ENCODE measurements around the gene CDH13. TPM values are rescaled to one million over a fixed set of nuclear protein-coding genes. Genes with fewer than 3 reads are reported as not detected.
A peak's percentile ranks its signal among the peaks of the same experiment; 100 is the strongest.

CDH13 gene
- total and polyA plus RNA-seq, 9 of the 15 experiments (the other 6 are each of a cell fraction or from before 2014, with no cell fraction given) = 0.03 TPM; not detected in 8

DNA sequence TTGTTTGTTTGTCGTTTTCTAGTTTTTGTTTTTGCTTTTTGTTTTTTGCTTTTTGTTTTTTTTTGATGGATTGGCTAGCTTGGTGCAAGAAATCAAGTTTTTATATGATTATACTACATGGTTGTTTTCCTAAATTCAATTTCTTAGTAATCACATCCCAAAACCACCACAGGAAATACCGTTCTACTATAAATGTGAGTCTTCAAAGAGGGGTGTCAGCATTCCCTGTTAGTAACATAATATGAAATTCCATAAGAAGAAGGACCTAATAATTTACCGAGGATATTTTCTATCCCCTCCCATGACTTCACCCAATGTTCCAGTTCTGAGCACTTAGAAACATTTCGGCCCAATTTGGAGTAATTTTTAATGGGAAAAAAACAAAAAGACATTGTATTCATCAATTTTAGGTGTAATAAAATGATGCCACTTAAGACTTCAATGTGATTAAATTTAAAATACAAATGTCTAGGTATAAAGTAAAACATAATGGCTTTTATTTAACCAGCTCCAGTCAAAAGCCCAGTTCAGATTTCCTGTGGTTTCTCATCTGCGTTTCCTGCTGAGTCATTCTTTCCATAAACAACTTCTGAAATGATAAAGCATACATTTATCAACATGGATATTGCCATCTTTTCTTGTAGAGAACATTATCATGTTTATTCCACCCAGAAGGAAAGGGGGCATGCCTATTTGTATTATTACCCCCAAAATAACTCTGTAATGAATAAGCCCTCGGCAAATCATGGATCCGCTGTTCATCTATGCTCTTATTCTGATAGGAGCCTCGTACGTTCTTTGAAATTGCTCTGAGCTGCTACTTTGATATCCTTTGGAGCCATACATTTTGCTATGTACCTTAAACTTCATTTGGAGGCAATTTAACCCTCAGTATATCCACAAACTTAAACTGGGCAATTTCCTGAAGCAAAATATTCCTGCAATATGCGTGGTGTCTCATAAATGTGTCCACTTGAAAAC is 1209.1 kb downstream of the CDH13 start (continued):
- TF ChIP-seq GABPB1 (CRISPR knock-in tag; IDR thresholded peaks at IDR 0.05) (no peak), THRAP3 (IDR thresholded peaks at IDR 0.05; ENCODE audit: borderline replicate concordance) (no peak), ZNF77 (CRISPR knock-in tag; IDR thresholded peaks at IDR 0.05) (no peak), TCF7 (IDR thresholded peaks at IDR 0.05; ENCODE audit: borderline replicate concordance) (no peak), FOXJ2 (tag; IDR thresholded peaks at IDR 0.05) (peak; percentile 95), ZNF766 (CRISPR knock-in tag; conservative IDR thresholded peaks at IDR 0.05) (0 out of 2 replicates have a peak, but pooled peaks have one; percentile 54), PRPF4 (IDR thresholded peaks at IDR 0.05; ENCODE audit: insufficient read depth, low read depth, low read length, poor library complexity, severe bottlenecking) (no peak), CTBP1 (IDR thresholded peaks at IDR 0.05; ENCODE audit: borderline replicate concordance) (no peak), SPI1 (IDR thresholded peaks at IDR 0.05; ENCODE audit: borderline replicate concordance, low read depth, low read length) (no peak), EP300 (IDR thresholded peaks at IDR 0.05; ENCODE audit: low read length) (peak; percentile 70), MAFG (tag; conservative IDR thresholded peaks at IDR 0.05) (peak; percentile 99), SIN3A (IDR thresholded peaks at IDR 0.05; ENCODE audit: borderline replicate concordance in 2 of 2, control insufficient read depth in 1 of 2, low read depth in 2 of 2, low read length in 2 of 2) (no peak), ZNF316 (IDR thresholded peaks at IDR 0.05) (peak; percentile 98)
- TF ChIP-seq, protein P1, sequence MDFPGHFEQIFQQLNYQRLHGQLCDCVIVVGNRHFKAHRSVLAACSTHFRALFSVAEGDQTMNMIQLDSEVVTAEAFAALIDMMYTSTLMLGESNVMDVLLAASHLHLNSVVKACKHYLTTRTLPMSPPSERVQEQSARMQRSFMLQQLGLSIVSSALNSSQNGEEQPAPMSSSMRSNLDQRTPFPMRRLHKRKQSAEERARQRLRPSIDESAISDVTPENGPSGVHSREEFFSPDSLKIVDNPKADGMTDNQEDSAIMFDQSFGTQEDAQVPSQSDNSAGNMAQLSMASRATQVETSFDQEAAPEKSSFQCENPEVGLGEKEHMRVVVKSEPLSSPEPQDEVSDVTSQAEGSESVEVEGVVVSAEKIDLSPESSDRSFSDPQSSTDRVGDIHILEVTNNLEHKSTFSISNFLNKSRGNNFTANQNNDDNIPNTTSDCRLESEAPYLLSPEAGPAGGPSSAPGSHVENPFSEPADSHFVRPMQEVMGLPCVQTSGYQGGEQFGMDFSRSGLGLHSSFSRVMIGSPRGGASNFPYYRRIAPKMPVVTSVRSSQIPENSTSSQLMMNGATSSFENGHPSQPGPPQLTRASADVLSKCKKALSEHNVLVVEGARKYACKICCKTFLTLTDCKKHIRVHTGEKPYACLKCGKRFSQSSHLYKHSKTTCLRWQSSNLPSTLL (IDR thresholded peaks at IDR 0.05) = no peak
- TF ChIP-seq, protein P2, sequence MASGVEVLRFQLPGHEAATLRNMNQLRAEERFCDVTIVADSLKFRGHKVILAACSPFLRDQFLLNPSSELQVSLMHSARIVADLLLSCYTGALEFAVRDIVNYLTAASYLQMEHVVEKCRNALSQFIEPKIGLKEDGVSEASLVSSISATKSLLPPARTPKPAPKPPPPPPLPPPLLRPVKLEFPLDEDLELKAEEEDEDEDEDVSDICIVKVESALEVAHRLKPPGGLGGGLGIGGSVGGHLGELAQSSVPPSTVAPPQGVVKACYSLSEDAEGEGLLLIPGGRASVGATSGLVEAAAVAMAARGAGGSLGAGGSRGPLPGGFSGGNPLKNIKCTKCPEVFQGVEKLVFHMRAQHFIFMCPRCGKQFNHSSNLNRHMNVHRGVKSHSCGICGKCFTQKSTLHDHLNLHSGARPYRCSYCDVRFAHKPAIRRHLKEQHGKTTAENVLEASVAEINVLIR (CRISPR knock-in tag; IDR thresholded peaks at IDR 0.05) = no peak
- TF ChIP-seq, protein P3, sequence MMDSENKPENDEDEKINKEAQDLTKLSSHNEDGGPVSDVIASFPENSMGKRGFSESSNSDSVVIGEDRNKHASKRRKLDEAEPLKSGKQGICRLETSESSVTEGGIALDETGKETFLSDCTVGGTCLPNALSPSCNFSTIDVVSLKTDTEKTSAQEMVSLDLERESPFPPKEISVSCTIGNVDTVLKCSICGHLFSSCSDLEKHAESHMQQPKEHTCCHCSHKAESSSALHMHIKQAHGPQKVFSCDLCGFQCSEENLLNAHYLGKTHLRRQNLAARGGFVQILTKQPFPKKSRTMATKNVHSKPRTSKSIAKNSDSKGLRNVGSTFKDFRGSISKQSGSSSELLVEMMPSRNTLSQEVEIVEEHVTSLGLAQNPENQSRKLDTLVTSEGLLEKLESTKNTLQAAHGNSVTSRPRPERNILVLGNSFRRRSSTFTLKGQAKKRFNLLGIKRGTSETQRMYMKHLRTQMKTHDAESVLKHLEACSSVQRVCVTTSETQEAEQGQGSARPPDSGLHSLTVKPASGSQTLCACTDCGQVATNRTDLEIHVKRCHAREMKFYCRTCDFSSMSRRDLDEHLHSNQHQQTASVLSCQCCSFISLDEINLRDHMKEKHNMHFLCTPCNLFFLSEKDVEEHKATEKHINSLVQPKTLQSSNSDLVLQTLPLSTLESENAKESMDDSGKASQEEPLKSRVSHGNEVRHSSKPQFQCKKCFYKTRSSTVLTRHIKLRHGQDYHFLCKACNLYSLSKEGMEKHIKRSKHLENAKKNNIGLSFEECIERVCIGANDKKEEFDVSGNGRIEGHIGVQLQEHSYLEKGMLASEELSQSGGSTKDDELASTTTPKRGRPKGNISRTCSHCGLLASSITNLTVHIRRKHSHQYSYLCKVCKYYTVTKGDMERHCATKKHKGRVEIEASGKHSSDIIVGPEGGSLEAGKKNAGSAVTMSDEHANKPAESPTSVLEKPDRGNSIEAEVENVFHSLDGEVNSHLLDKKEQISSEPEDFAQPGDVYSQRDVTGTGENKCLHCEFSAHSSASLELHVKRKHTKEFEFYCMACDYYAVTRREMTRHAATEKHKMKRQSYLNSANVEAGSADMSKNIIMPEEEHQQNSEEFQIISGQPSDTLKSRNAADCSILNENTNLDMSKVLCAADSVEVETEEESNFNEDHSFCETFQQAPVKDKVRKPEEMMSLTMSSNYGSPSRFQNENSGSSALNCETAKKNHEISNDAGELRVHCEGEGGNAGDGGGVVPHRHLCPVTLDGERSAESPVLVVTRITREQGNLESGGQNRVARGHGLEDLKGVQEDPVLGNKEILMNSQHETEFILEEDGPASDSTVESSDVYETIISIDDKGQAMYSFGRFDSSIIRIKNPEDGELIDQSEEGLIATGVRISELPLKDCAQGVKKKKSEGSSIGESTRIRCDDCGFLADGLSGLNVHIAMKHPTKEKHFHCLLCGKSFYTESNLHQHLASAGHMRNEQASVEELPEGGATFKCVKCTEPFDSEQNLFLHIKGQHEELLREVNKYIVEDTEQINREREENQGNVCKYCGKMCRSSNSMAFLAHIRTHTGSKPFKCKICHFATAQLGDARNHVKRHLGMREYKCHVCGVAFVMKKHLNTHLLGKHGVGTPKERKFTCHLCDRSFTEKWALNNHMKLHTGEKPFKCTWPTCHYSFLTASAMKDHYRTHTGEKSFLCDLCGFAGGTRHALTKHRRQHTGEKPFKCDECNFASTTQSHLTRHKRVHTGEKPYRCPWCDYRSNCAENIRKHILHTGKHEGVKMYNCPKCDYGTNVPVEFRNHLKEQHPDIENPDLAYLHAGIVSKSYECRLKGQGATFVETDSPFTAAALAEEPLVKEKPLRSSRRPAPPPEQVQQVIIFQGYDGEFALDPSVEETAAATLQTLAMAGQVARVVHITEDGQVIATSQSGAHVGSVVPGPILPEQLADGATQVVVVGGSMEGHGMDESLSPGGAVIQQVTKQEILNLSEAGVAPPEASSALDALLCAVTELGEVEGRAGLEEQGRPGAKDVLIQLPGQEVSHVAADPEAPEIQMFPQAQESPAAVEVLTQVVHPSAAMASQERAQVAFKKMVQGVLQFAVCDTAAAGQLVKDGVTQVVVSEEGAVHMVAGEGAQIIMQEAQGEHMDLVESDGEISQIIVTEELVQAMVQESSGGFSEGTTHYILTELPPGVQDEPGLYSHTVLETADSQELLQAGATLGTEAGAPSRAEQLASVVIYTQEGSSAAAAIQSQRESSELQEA (IDR thresholded peaks at IDR 0.05; ENCODE audit: low read depth) = no peak

Data from K562 (cell line).